DOHH2 (cell line): ENCODE measurements around the gene NDUFS1.

Experiments
- H3F3A ChIP-seq: fragments of 200-600 bp; sonication (generic), shearing (Covaris generic); 2 replicates; pipeline ENCODE4 v1.6.0; 2016; ENCODE audit warnings: antibody characterized with exemption, mild to moderate bottlenecking; ENCODE audit not compliant: control insufficient read depth, insufficient read depth
- H3K27ac ChIP-seq: fragments of 200-600 bp; sonication (generic); 2 replicates; pipeline ENCODE4 v1.5.1; 2014; ENCODE audit warnings: low read depth, mild to moderate bottlenecking, low read length, moderate library complexity
- H3K27me3 ChIP-seq: fragments of 200-600 bp; sonication (generic); 2 replicates; pipeline ENCODE4 v1.6.1; 2014; ENCODE audit warnings: mild to moderate bottlenecking, low read length, mixed read lengths; ENCODE audit not compliant: control insufficient read depth
- H3K36me3 ChIP-seq: fragments of 200-600 bp; sonication (generic); 2 replicates; pipeline ENCODE4 v1.6.1; 2014; ENCODE audit warnings: mild to moderate bottlenecking, low read length, moderate library complexity, mixed read lengths; ENCODE audit not compliant: control insufficient read depth
- H3K4me1 ChIP-seq: fragments of 200-600 bp; sonication (generic); 2 replicates; pipeline ENCODE4 v1.6.1; 2014; ENCODE audit warnings: mild to moderate bottlenecking, low read length, mixed read lengths; ENCODE audit not compliant: control insufficient read depth
- H3K4me2 ChIP-seq: fragments of 200-600 bp; sonication (generic); 2 replicates; pipeline ENCODE4 v1.6.0; 2014; ENCODE audit warnings: mild to moderate bottlenecking, low read length, moderate library complexity
- H3K4me3 ChIP-seq: fragments of 200-600 bp; sonication (generic); 2 replicates; pipeline ENCODE4 v1.5.1; 2014; ENCODE audit warnings: mild to moderate bottlenecking, low read length, mixed read lengths
- H3K79me2 ChIP-seq: fragments of 200-600 bp; sonication (generic); 2 replicates; pipeline ENCODE4 v1.6.1; 2014; ENCODE audit warnings: mild to moderate bottlenecking, low read length, mixed read lengths; ENCODE audit not compliant: control insufficient read depth
- H3K9me2 ChIP-seq: fragments of 200-600 bp; sonication (generic); replicated peaks from 2 replicates; pipeline ENCODE4 v1.6.1; 2014; ENCODE audit warnings: mild to moderate bottlenecking, low read length, mixed read lengths; ENCODE audit not compliant: control insufficient read depth
- H3K9me3 ChIP-seq: fragments of 200-600 bp; sonication (generic); 2 replicates; pipeline ENCODE4 v1.6.1; 2014; ENCODE audit warnings: antibody characterized with exemption, low read length, mixed read lengths; ENCODE audit not compliant: control insufficient read depth, insufficient read depth
- H4K20me1 ChIP-seq: fragments of 200-600 bp; sonication (generic); 2 replicates; pipeline ENCODE4 v1.6.0; 2014; ENCODE audit warnings: low read depth, mild to moderate bottlenecking, antibody characterized with exemption, low read length, moderate library complexity; ENCODE audit not compliant: control insufficient read depth, insufficient read depth
- EZH2phosphoT487 ChIP-seq: fragments of 200-600 bp; sonication (generic); IDR thresholded peaks from 2 replicates; pipeline ENCODE4 v1.6.1; 2017; ENCODE audit warnings: borderline replicate concordance, mild to moderate bottlenecking, antibody characterized with exemption, low read length, moderate library complexity, mixed read lengths
- TF ChIP-seq, protein P1 (sequence below): fragments of 200-600 bp; sonication (generic); IDR thresholded peaks from one replicate; pipeline ENCODE4 v1.5.1; 2014; ENCODE audit warnings: antibody characterized with exemption, mild to moderate bottlenecking, low read depth, low read length; ENCODE audit not compliant: poor library complexity, severe bottlenecking

Gene NDUFS1

GRCh38 chr2:206083602-206084438 is 75.4 kb downstream of the NDUFS1 start:
- H3K36me3 ChIP-seq: peaks cover 8% of the 10 kb centered on the region; the same call in 1 of the 2 replicates
- no peak for TF ChIP-seq EZH2phosphoT487
- TF ChIP-seq, protein P1, sequence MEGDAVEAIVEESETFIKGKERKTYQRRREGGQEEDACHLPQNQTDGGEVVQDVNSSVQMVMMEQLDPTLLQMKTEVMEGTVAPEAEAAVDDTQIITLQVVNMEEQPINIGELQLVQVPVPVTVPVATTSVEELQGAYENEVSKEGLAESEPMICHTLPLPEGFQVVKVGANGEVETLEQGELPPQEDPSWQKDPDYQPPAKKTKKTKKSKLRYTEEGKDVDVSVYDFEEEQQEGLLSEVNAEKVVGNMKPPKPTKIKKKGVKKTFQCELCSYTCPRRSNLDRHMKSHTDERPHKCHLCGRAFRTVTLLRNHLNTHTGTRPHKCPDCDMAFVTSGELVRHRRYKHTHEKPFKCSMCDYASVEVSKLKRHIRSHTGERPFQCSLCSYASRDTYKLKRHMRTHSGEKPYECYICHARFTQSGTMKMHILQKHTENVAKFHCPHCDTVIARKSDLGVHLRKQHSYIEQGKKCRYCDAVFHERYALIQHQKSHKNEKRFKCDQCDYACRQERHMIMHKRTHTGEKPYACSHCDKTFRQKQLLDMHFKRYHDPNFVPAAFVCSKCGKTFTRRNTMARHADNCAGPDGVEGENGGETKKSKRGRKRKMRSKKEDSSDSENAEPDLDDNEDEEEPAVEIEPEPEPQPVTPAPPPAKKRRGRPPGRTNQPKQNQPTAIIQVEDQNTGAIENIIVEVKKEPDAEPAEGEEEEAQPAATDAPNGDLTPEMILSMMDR: no peak
- peaks cover 29% of the 10 kb centered on the region for H3K4me1 ChIP-seq
- H4K20me1 ChIP-seq: no peaks in the 10 kb centered on the region
- H3K79me2 ChIP-seq: peaks cover 88% of the 10 kb centered on the region
- no peaks in the 10 kb centered on the region for H3K9me3 ChIP-seq
- H3K4me3 ChIP-seq: peak overlapping the region; percentile 95
- H3K27ac ChIP-seq: no peak overlapping the region
- no peaks in the 10 kb centered on the region for H3K27me3 ChIP-seq
- H3F3A ChIP-seq: 0 out of 2 replicates have a peak, but pooled peaks cover 2% of the 10 kb centered on the region
- no peaks in the 10 kb centered on the region for H3K9me2 ChIP-seq
- H3K4me2 ChIP-seq: peak overlapping the region; percentile 93

GRCh38 chr2:206082298-206082843 is 76.9 kb downstream of the NDUFS1 start:
- Histone ChIP-seq H3K4me3 (no peak overlapping the region), H3K4me1 (peaks cover 20% of the 10 kb centered on the region), H3F3A (0 out of 2 replicates have a peak, but pooled peaks cover 2% of the 10 kb centered on the region), H4K20me1 (no peaks in the 10 kb centered on the region), H3K27ac (no peak overlapping the region), H3K9me2 (no peaks in the 10 kb centered on the region), H3K36me3 (peaks cover 4% of the 10 kb centered on the region; the same call in 1 of the 2 replicates), H3K27me3 (no peaks in the 10 kb centered on the region), H3K79me2 (peaks cover 88% of the 10 kb centered on the region), H3K4me2 (no peak overlapping the region), H3K9me3 (no peaks in the 10 kb centered on the region)
- TF ChIP-seq, protein P1: no peak
- no peak for TF ChIP-seq EZH2phosphoT487

GRCh38 chr2:206080927-206081326 is 78.3 kb downstream of the NDUFS1 start:
- Histone ChIP-seq H3F3A (no peaks in the 10 kb centered on the region), H3K9me2 (no peaks in the 10 kb centered on the region), H3K79me2 (peaks cover 88% of the 10 kb centered on the region), H3K27ac (no peak overlapping the region), H3K9me3 (no peaks in the 10 kb centered on the region), H3K4me2 (no peak overlapping the region), H3K27me3 (no peaks in the 10 kb centered on the region), H3K4me1 (peaks cover 15% of the 10 kb centered on the region), H4K20me1 (no peaks in the 10 kb centered on the region), H3K36me3 (peaks cover 4% of the 10 kb centered on the region; the same call in 1 of the 2 replicates), H3K4me3 (no peak overlapping the region)
- TF ChIP-seq, protein P1: no peak
- TF ChIP-seq EZH2phosphoT487: no peak
